Sigmoid colon (tissue), 7 donors: ENCODE results near the gene MOB3B. TPM values are rescaled to one million over a fixed set of nuclear protein-coding genes. Genes with fewer than 3 reads are reported as not detected.

Source experiments
- DNase-seq: peaks from one replicate; pipeline ENCODE4 v3.0.0-alpha.2; 2019
- H3K27ac ChIP-seq, 4 donors: fragments of 200-600 bp; sonication (generic); one replicate each; pipeline ENCODE4 v1.5.1; 2016 to 2019; ENCODE audit warnings: mild to moderate bottlenecking in 1 of 4
- H3K27me3 ChIP-seq, 3 donors: fragments of 200-600 bp; sonication (generic); one replicate each; pipeline ENCODE4 v1.5.1; 2019; ENCODE audit warnings: mild to moderate bottlenecking in 1 of 3
- H3K36me3 ChIP-seq, 4 donors: fragments of 200-600 bp; sonication (generic); one replicate each; pipeline ENCODE4 v1.5.1; 2016 to 2019
- H3K4me1 ChIP-seq, 4 donors: fragments of 200-600 bp; sonication (generic); one replicate each; pipeline ENCODE4 v1.5.1; 2017 to 2019
- H3K4me3 ChIP-seq, 4 donors: fragments of 200-600 bp; sonication (generic); one replicate each; pipeline ENCODE4 v1.5.1; 2017 to 2019; ENCODE audit warnings: mild to moderate bottlenecking in 2 of 4, moderate library complexity in 1 of 4
- H3K9me3 ChIP-seq, 4 donors: fragments of 200-600 bp in 3 of 4; sonication (generic) in 3 of 4; one replicate each; pipeline versions ENCODE4 v1.5.1 to v1.6.1; 2013 to 2019
- EP300 ChIP-seq, 4 donors: sonication (generic); formaldehyde crosslinking; IDR thresholded peaks; one replicate each; pipeline ENCODE4 v1.6.1; 2017; ENCODE audit warnings: antibody characterized with exemption in 4 of 4
- POLR2A ChIP-seq, 2 donors: fragments of 450-650 bp; IDR thresholded peaks; one replicate each; pipeline ENCODE4 v1.6.1; 2016; ENCODE audit warnings: antibody characterized with exemption in 2 of 2, mild to moderate bottlenecking in 2 of 2, moderate library complexity in 2 of 2
- POLR2AphosphoS5 ChIP-seq, 4 donors: sonication (generic); formaldehyde crosslinking; IDR thresholded peaks; one replicate each; pipeline ENCODE4 v1.6.1; 2017; ENCODE audit warnings: antibody characterized with exemption in 4 of 4
- WGBS, 2 donors: extraction: QIAGEN DNeasy Blood & Tissue Kit; methylation state at CpG; one replicate each; pipeline ENCODE4 v1.1.7; 2013; 5-methylcytosine and 5-hydroxymethylcytosine counted together
- intact Hi-C: fragments of 100-400 bp; cut with DNase I; formaldehyde crosslinking; loops from one replicate; pipeline ENCODE4 v1.15.1; 2023
- polyA plus RNA-seq, 3 donors: library from polyadenylated mRNA; stranded (reverse); fragments of 200-250 nt; gene quantifications; one replicate each; pipeline ENCODE4 v1.2.3, GENCODE V29; 2013
- total RNA-seq, 4 donors: library from RNA; depleted of rRNA; stranded (reverse); fragments of >200 nt; gene quantifications; one replicate each; pipeline ENCODE4 v1.1.0, GENCODE V29; 2016
- TF ChIP-seq, protein P1 (sequence below), 4 experiments: fragments of 450-650 bp in 3 of 4; fragments of 200-600 bp in 1 of 4; IDR thresholded peaks; one replicate each; pipeline ENCODE4 v1.5.1; 2016 to 2019; ENCODE audit warnings: antibody characterized with exemption in 4 of 4, mild to moderate bottlenecking in 3 of 4, moderate library complexity in 2 of 4
- donor health status: healthy with polysubstance abuse.
- donor health status: Bipolar disorder and iron deficiency.
- donor health status: healthy.

Gene MOB3B
- total and polyA plus RNA-seq, 7 donors = 6.9 to 23.4 (median 16.1) TPM

DNA sequence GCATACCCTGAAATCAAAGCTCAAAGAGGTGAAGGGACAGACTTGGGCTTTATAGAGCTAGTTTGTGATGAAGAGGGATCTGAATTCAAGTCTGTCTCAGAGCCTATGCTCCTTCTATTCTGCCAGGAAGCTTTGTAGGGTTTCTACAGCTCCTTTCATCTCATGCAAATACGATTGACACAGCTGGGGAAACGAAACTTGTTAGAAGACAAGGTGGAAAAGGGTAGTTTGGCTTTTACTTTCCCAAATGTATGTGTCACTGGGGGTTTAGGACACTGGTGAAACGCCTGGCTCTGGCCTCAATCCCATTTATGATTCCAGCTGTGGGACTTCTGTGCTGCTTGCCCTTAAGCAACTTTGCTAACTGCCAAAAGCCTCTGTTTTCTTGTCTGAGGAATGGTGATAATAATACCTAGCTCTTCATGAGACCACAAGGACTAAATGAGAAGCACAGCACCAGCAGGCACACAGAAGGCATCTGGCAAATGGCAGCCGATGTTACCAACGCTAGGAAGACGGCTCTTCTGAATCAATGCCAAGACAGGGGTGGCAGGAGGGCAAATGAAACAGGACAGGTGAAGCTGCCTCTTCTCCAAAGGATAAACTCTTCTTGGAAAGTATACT lies 162.3 kb downstream of the MOB3B start:
- no peaks in the 10 kb centered on the region for H3K36me3 ChIP-seq
- no peak overlapping the region for H3K27ac ChIP-seq
- H3K27me3 ChIP-seq = no peaks in the 10 kb centered on the region
- TF ChIP-seq, protein P1, sequence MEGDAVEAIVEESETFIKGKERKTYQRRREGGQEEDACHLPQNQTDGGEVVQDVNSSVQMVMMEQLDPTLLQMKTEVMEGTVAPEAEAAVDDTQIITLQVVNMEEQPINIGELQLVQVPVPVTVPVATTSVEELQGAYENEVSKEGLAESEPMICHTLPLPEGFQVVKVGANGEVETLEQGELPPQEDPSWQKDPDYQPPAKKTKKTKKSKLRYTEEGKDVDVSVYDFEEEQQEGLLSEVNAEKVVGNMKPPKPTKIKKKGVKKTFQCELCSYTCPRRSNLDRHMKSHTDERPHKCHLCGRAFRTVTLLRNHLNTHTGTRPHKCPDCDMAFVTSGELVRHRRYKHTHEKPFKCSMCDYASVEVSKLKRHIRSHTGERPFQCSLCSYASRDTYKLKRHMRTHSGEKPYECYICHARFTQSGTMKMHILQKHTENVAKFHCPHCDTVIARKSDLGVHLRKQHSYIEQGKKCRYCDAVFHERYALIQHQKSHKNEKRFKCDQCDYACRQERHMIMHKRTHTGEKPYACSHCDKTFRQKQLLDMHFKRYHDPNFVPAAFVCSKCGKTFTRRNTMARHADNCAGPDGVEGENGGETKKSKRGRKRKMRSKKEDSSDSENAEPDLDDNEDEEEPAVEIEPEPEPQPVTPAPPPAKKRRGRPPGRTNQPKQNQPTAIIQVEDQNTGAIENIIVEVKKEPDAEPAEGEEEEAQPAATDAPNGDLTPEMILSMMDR (IDR thresholded peaks at IDR 0.05) = no peak
- TF ChIP-seq POLR2AphosphoS5 (IDR thresholded peaks at IDR 0.05) (no peak), POLR2A (IDR thresholded peaks at IDR 0.05) (no peak), EP300 (IDR thresholded peaks at IDR 0.05) (no peak)
- no peaks in the 10 kb centered on the region for H3K9me3 ChIP-seq
- 39 to 53% methylated on average over 6 of the region's 6 CpGs for WGBS, 2 donors
- intact Hi-C loops = no loop called here
- no peak overlapping the region for H3K4me3 ChIP-seq
- no peak for DNase-seq
- peaks cover 0 to 44% (median 25%) of the 10 kb centered on the region in 4 donors for H3K4me1 ChIP-seq

DNA sequence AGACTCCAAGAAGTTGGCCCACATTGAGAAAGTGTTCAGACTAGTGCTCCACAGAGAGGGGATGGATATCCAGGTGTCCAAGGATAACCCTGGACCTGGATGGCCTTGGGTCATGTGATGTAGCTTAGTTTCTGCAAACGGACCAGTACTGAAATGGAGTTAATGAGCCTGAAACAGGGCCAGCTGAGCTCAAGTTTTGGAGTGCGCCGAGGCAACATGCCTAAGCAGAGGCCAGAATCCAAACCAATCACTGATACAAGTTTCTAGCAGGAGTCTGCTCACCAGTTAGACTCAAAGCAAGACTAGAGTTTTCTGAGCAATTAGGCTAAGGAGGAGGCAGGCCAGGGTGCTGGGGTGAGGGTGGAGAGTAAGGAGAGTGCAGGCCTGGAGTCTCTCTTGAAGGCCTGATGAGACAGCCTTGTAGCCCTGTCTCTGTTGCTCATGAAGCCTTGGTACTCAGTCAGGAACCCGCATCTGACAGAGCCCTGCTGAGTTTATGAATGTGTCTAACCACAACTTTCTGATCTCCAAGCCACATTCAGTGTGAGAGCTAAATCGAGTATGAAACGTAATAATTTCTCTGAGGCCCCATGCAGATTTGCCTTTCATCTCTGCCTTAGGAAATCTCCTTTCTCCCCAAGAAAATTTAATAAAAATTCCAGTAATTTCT lies 163.8 kb downstream of the MOB3B start:
- WGBS, 2 donors = 55 to 66% methylated on average over 6 of the region's 6 CpGs
- peaks cover 0 to 32% (median 23%) of the 10 kb centered on the region in 4 donors for H3K4me1 ChIP-seq
- no peaks in the 10 kb centered on the region for H3K9me3 ChIP-seq
- H3K4me3 ChIP-seq = no peak overlapping the region
- no peaks in the 10 kb centered on the region for H3K36me3 ChIP-seq
- intact Hi-C loops = no loop called here
- H3K27ac ChIP-seq = no peak overlapping the region
- no peak for DNase-seq
- TF ChIP-seq POLR2A (IDR thresholded peaks at IDR 0.05) = no peak
- no peak for TF ChIP-seq EP300 (IDR thresholded peaks at IDR 0.05)
- TF ChIP-seq, protein P1 (IDR thresholded peaks at IDR 0.05) = no peak
- no peak for TF ChIP-seq POLR2AphosphoS5 (IDR thresholded peaks at IDR 0.05)
- no peaks in the 10 kb centered on the region for H3K27me3 ChIP-seq

DNA sequence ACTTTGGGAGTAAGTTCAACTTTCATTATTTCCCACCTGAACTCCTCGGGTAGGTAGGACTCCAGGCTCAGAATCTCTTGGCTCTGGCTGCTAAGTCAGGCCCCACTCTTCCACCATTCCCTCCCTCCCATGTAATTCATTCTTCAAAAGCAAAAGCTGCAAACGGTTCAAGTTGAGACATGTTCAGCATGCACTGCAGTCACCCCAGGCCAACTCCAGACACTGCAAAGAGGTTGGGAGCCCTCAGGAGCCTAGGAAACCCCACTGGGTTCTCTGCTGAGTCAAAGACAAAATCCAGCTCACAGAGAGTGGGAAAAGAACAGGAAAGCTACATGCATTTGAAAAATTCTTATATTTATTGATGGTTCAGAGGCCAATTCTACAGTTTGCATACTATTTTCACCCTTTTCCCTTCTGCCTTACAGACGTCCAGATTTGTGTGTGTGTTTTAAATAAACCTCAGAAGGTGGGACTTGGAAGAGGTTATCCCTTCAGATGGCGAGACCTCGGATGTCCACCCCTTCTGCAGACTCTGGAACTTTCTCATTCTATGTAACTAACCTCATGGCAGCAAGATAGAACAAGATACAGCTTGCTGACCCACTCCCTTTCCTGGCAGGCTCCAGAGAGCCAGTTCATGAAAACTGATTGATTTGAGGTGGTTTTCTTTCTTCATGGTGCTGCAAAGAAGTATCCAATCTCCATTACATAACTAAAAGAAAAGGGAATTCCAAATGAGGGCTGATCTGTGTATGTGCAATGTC lies 167.0 kb downstream of the MOB3B start:
- H3K4me3 ChIP-seq = no peak overlapping the region
- no peak for DNase-seq
- no peaks in the 10 kb centered on the region for H3K9me3 ChIP-seq
- TF ChIP-seq EP300 (IDR thresholded peaks at IDR 0.05) = no peak
- TF ChIP-seq POLR2A (IDR thresholded peaks at IDR 0.05) = no peak
- TF ChIP-seq, protein P1 (IDR thresholded peaks at IDR 0.05) = no peak
- TF ChIP-seq POLR2AphosphoS5 (IDR thresholded peaks at IDR 0.05) = no peak
- peaks cover 0 to 24% (median 19%) of the 10 kb centered on the region in 4 donors for H3K4me1 ChIP-seq
- 77 to 84% methylated on average over 5 of the region's 5 CpGs for WGBS, 2 donors
- intact Hi-C loops = no loop called here
- peaks cover 0 to 13% (median 0%) of the 10 kb centered on the region in 4 donors for H3K36me3 ChIP-seq
- no peaks in the 10 kb centered on the region for H3K27me3 ChIP-seq
- no peak overlapping the region for H3K27ac ChIP-seq

DNA sequence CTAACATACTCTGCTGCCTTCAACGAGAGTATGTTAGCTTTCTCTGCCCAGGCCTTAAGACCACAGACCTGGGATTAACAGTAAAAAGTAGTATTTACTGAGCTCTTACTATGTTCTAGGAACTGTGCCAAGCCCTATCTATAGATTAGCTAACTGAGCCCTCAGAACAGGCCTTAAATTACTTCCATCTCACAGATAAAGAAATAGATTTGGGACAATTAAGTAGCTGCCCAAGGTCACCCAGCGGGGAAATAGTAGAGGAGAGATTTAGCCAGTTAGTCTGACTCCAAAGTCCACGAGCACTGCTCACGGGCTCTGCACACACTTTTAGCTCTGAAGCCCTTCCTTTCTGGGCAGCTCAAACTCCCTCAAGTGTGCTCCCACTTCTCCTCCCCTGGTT lies 168.1 kb downstream of the MOB3B start:
- TF ChIP-seq, protein P1 (IDR thresholded peaks at IDR 0.05) = no peak
- TF ChIP-seq POLR2AphosphoS5 (IDR thresholded peaks at IDR 0.05) (no peak), POLR2A (IDR thresholded peaks at IDR 0.05) (no peak), EP300 (IDR thresholded peaks at IDR 0.05) (no peak)
- peaks cover 0 to 13% (median 0%) of the 10 kb centered on the region in 4 donors for H3K36me3 ChIP-seq
- no peaks in the 10 kb centered on the region for H3K9me3 ChIP-seq
- no peak overlapping the region for H3K4me3 ChIP-seq
- H3K4me1 ChIP-seq = peaks cover 0 to 14% (median 10%) of the 10 kb centered on the region in 4 donors
- 19 to 68% methylated on average over 4 of the region's 4 CpGs for WGBS, 2 donors
- H3K27me3 ChIP-seq = no peaks in the 10 kb centered on the region
- no peak overlapping the region for H3K27ac ChIP-seq
- intact Hi-C loops = no loop called here
- no peak for DNase-seq
